GM19467 (cell line): Measurements from ENCODE around the gene RHBDD1.
"Not testable (repeated sequence)": the region's sequence is repeated elsewhere in the genome, so short reads cannot be mapped to it uniquely, and the experiment has no call there.

ENCODE experiments used
- ATAC-seq: cut with Tn5 transposase; IDR thresholded peaks from one replicate; pipeline ENCODE4 v1.9.1; 2021; ENCODE audit warnings: mild to moderate bottlenecking, moderate library complexity; ENCODE audit not compliant: unreplicated experiment

RHBDD1 gene

DNA sequence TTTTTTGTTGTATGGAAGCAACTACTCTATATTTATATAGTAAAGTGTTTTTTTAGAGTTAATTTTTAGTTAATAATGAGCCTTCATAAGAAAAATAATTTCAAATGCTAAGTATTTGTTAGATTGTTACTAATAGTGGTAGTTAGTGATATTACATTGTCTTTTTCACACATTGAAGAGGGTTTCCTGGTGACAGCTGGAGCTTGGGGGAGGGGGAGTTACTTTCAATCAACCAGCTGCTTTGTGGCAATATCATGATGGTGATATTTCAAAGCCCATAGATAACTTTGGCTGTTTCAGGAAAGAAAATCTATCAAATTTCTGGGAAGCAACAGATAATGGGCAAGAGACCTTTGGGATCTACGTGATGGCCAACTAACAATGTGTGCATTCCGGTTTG, 4.1 kb downstream of the RHBDD1 start:
- ATAC-seq, result no peak

DNA sequence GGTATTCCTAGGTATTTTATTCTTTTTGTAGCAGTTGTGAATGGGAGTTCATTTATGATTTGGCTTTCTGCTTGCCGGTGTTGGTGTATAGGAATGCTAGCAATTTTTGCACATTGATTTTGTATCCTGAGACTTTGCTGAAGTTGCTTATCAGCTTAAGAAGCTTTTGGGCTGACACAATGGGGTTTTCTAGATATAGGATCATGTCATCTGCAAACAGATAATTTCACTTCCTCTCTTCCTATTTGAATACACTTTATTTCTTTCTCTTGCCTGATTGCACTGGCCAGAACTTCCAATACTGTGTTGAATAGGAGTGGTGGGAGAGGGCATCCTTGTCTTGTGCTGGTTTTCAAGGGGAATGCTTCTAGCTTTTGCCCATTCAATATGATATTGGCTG, 7.1 kb downstream of the RHBDD1 start:
- ATAC-seq, result not testable (repeated sequence)

DNA sequence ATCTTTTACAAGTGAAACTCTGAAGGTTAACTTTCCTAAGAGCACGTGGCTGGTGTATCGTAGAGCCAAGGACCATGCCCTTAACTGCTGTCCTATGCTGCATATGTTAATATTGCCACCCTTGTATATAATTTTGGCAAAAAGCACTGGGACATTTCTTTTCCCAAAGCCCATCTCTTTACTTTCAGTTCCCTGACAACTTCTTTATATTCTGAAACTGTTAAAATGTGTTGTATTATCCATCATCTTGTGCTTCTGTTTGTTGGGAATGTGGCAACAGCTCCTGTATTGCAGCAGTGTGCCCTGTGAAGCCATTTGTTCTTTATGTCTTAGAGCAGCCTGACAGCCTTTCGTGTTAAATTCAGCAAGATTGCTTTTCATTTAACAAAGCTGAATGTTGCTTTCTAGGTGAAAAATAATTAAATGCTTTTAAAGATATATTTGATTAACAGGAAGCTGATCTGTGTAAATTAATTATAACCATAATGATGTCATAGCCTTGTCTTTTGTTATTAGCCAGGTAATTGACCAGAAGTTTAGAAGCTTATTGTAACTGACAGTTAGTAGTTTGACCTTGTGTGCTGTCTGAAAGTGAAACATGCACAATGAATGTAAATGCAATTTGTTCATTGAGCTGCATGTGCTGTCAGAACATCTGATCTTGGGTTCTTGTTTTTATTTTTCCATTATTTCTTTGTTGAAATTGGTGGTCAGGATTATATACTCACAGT, 9.7 kb downstream of the RHBDD1 start:
- ATAC-seq, result no peak

DNA sequence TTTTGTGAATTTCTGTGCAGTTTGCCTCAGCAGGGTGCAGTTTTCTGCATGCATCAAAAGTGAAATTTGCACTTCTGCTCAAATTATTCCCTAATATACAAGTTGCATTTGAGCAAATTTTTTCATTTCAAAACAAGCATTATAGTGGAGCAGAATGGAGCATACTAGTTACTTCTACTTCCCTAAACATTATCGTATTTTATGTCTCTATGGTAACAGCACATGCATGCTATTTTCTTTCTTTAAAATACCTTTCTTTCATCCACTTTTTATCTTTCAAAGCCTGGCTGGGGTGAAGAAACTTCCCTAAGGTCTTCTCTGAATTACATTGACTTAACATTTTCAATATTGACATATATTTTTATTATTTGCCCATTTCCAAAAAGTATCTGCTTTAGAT, 11.2 kb downstream of the RHBDD1 start:
- no peak for ATAC-seq

DNA sequence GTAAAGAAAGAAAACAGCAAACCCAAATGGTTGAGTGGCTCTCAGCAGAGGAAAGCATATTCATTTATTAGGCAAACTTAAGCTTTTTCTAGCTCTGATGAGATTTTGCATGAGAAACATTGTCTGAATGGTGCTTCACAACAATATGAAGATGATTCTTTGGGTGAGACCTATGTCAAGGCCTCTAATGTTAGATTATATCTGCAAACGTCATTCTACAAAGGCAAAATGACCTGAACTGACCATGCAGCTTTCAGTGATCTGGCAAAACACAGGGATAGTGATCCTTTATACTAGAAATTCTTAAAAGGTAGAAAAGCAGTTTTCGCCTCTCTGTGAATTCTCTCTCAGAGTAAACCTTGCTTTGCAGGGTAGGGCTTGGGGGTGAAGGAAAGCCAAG, 11.7 kb downstream of the RHBDD1 start:
- ATAC-seq, result no peak

DNA sequence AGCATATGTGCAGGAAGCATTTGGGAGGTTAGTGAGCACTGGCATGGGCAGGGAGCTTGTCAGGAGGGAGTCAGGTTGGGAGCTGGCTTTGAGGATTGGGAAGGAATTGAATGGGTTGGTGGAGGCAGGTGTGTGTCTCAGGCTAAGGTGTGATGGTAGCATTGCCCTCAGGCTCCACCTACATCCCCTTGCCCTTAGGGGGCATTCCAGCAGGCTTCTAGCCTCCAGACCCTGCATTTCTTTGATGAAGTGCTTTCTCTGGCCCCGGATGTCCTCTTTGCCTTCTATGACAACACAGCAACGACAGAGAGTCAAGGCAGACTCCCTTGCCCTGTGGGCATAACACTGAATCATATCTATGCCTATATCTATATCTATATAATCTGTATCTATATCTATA, 13.5 kb downstream of the RHBDD1 start:
- no peak for ATAC-seq

DNA sequence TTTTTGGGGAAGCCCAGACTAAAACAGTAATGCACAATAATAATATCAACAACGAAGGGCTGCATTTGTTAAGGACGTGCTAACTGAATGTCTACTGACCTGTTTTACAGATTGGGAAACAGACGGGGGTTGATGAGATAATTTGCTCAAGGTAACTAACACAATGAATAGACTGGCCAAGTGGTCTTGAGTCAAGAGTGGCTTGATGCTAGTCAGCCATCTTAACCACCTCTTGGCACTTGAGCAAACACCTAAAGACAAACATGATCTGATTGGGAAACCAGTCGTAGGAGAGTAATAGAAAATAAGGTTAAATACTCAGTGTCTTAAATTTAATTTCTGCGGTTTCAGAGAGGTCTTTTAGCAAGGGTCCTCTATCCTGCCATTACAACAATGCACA, 14.2 kb downstream of the RHBDD1 start:
- no peak for ATAC-seq

DNA sequence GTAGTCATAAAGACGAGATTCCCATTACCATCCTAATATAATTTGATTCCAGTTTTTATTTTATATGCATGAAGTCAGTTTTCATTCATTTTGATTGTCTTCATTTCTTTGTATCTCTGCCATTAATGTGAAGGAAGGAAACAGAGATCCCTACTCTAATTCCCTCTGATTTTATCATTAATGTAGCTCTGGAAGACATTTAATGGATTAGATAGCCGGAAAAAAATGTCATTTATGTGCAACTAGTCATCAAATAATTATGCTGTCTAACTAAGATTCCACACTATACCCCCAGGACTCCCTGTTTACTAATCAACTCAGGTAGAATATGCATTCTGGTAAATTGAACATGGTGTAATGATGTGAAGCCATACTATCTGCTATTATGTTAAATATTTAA, 19.9 kb downstream of the RHBDD1 start:
- no peak for ATAC-seq

DNA sequence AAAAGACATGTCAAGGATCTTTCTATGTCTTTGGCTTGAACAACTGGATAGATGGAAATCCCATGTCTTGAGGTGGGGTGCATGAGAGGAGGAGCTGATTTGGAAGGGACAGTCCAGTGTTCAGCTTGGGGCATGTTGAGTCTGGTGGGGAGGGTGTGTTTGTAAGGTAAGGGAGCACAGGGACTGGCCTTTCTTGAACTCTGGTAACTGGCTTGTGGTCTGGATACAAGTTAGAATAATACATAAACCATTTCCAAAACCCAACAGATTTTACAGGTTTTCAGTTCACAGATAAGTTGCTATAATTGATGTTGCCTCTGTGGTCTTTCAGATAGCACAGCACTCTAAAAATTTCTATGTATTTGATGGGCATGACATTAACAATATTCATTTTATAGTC, 24.2 kb downstream of the RHBDD1 start:
- peak; percentile 40 for ATAC-seq

DNA sequence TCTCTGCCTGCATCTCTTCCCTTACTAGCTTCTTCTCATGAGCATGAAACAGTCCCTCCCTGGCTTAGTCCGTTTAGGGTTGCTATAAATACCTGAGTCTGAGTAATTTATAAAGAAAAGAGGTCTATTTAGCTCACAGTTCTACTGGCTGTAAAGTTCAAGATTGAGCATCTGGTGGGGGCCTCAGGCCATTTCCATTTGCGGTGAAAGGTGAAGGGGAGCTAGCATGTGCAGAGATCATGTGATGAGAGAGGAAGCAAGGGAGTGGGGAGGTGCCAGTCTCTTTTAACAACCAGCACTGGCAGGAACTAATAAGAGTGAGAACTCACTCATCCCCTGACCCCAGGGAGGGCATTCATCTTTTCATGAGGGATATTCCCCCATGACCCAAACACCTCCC, 26.8 kb downstream of the RHBDD1 start:
- peak; percentile 45 for ATAC-seq

DNA sequence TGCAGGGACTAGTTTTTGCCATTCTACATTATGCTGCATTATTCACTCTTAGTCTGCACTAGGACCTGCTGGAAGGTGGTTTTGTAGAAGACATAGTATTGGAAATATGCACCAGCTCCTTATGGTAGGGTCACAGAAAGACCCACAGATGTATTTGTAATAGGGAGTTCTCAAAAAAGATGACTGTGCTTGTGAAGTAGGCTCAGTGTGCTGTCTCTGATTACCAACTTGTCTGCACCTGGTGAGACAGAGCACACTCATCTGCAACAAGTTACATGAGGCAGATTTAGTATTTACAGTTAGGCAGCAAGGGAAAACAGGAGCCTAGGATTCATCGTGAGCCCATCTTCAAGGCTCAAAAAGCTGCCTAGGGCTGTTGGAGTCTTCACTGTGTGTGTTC, 29.4 kb downstream of the RHBDD1 start:
- no peak for ATAC-seq

DNA sequence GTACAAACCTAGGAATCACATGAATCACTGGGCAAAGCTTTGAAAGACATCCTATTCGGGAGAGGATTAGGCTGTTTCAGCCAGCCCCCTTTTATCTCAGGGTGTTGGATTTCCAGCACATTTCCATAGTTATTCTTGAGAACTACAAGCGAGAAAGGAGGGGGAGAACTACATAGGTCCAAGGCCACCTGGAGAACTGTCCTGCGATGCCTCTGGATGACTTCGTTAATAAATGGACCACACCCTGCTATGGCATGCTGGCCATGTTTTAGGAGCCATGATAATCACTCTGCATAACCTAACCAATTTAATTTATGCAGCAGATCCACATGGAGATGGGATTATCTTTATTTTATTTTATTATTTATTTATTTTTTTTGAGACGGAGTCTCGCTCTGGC, 29.9 kb downstream of the RHBDD1 start:
- ATAC-seq, result no peak

DNA sequence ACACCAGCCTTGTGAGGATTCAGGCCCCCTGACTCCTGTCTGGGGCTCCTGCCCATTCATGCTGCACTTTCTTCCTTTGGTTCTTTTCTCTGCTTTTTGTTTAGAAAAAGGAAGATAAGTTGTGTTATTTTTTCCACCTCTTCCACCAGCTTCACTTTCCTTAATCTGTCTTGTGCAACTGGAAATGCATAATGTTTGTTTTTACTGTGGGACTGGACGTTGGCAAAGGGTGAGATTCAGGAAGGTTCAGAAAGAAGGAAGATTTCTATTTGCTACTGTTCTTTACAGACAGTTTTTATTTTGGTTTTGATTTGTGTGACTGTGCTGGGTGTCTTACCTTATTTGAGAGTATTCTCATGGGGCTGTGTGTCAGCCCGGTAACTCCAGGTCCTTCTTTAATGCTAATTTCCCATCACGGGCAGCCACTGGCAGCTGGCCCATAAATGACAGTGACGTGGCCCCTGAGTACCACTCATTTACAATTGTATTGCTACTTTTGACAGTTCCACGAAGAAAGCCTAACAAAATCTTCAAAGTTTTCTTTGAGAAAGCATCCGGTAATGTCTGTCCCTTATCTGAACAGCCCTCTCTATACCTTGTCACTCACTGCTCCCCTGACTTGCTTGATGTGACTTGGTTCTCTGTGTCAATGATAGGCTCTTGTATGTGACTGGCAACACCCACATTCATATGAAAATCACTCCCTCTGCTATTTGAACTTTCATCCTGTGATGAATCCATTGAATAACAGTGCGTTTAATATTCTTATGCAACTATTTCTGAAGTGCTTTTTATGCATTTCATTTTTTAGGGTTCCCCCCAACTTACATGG, 32.7 kb downstream of the RHBDD1 start:
- no peak for ATAC-seq

DNA sequence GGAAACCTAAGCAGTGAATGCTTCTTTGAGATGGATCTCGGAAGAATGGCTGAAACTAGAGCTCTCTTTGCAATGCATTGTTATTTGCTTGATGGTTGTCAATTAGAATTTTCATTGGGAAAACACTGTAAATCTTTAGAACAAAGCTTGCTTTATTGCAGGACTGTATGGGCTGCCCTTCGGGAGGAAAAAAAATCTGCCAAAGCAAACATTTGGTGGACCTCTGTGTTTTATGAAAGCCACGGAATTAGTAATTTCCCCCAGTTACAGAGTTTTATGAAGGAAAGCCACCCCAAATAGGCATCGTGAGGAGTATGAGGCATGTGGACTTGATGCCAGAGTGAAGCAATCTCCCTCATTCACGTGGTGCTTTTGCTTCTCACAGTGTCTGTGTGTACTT, 33.5 kb downstream of the RHBDD1 start:
- no peak for ATAC-seq

DNA sequence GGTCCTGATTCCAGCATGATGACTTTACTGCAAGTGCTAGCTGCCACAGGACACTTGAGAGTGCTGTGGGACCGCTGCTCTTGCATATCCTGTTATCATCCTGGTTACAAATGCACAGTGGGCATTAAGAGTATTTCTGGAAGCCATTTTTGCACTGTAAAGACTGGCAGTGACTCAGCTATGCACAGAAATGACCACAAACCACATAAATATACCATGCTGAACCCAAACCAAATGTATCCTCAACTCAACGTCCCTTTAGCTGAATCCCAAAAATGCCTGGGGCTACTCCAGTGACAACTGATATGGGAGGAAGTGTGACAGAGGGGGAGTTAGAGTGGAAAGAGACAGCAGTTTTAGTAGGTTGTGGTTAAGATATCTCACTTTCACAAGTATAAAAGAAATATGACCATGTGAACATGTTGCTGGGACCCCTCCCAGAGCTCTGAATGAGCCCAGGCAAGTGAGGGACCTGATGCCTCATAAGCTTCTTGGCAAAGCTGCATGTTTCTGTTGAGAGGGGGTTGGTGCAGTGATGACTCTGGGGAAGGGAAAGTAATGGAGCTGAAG, 37.3 kb downstream of the RHBDD1 start:
- ATAC-seq, result peak; percentile 47

DNA sequence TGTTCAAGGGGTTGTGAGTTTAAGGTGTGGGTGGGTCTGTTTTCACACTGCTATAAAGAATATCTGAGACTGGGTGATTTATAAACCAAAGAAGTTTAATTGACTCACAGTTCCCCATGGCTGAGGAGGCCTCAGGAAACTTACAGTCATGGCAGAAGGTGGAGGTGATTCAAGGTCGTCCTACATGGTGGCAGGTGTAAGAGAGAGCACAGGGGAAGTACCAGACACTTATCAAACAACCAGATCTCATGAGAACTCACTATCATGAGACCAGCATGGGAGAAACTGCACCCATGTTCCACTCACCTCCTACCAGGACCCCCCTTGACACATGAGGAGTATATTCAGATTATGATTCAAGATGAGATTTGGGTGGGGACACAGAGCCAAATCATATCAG, 38.0 kb downstream of the RHBDD1 start:
- no peak for ATAC-seq

DNA sequence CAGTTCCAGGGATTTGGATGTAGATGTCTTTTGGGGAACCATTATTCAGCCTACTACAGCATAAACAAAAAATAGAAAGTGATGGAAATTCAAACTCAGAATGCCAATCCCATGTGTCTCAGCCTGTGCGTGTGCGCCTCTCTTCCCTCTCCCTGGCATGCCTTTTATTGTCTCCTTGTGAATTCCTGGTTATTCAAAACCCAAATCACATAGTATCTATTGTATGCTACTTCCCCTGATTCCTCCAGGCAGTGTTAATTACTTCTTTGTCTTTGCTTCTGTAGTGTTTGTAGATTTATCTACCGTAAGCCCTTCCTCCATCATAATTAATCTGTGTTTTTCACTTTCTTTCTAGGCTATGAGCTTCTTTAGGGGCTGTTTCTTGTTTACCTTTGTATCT, 38.9 kb downstream of the RHBDD1 start:
- ATAC-seq, result no peak

DNA sequence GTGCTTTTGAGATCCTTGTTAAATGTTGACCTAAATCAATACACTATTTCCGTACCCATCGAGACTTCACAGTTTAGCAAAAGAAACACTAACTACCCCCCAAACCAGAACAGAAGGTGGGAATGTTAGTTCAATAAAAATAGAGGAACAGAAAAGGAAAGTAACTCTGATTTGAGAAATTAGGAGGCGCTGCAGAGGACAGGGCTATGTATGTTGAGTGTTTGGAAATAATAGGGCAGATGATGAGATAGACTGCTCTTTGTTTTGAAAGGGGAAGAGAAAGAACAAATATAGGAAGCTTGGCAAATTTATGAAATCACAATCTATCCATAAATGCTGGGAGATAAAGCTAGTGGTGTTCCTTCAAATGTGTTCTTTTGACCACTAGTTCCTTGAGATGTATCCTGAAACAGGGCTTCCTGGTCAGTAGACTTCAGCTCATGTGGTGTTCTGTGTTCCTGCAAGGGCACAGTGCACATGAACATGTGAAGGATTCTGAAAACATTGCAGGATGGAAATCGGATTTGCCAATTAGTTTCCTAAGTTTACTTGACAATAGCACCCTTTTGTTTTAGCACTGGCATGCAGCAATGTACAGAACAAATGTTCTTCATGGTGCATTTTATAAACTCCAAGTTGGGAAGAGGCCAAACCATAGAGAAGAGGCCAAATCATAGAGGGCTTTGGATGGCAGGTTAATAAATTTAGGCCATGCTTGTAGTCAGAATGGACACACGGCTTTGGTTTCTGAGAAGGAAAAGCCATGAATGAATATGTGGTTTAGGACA, 39.8 kb downstream of the RHBDD1 start:
- ATAC-seq, result peak; percentile 80

DNA sequence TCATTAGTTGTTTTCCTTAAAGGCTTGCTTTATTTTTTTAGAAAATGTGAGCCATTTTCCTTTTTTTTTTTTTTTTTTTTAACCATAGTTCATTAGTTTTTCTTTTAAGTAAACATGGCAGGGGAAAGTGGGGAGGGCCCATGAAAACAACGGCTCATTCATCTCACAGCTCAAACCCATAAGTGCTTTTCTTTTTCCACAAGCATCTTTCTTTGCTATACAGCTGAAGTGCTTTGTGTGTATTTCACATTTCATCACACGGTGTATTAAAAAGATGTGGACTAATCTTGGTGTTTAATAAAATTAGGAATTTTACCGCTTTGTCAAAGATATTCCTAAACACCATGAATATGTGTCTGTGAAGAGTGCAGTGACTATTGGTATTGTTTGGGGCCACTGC, 41.6 kb downstream of the RHBDD1 start:
- no peak for ATAC-seq

DNA sequence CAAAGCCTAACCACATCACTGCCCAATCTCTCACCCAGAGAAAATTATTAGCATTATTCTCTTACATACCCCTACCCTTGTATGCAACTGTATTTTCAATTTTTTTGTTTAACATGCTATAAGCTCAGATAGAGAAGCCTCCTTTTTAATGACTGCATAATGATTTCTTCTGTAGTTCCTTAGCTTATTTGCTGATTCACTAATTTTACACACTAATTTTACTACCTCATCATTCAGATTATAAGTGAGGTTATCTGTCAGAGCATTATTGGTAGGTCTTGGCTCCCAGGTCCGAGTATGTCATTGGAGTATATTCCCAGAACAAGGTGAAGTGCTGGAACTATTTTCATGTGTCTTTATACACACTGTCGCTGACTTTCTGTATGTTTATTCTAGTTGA, 45.4 kb downstream of the RHBDD1 start:
- no peak for ATAC-seq

DNA sequence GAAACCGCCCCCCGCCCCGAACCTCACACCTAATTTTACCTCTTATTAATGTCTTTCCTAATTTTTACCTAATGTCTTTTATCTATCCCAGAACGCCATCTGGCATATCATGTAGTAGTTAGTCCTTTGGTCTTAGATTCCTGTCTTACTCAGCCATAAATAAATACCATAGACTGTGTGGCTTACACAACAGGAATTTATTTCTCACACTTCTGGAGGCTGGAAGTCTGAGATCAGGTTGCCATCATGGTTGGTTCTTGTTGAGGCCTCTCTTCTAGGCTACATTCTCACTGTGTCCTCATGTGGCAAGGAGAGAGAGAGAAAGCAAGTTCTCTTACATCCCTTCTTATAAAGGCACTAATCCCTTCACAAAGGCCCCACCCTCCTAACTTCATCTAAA, 46.8 kb downstream of the RHBDD1 start:
- ATAC-seq, result no peak
